NT2/D1 (cell line): ENCODE results near the gene TENM4.

Experiments
- YY1 ChIP-seq: IDR thresholded peaks from 2 replicates; pipeline ENCODE4 v1.6.1; 2011; ENCODE audit not compliant: insufficient read length, insufficient read depth
- ZNF274 ChIP-seq: IDR thresholded peaks from 2 replicates; pipeline ENCODE4 v1.6.1; 2011; ENCODE audit warnings: mild to moderate bottlenecking, low read depth, low read length

DNA sequence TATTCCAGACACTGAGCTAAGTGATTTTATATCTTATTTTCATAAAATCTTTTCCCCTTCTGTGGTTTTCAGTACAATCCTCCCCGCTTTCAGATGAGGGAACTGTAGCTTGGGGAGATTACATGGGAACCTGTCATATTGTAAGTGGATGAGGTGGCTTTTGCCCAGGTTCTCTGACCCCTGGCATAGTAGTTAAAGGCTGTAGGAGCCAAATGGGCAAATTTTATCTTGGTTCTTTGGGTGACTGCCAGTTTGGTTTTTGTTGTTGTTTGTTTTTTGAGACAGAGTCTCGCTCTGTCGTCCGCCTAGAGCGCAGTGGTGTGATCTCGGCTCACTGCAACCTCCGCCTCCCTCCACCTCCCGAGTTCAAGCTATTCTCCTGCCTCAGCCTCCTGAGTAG, 454.5 kb downstream of the TENM4 start:
- TF ChIP-seq ZNF274 (no peak), YY1 (no peak)
